Kasumi-1 (cell line): ENCODE data around the gene HOXA7.

Source experiments
- DNase-seq, 2 experiments: peaks; one replicate each; lab custom pipeline; 2025; lab: John Stamatoyannopoulos, UW

The HOXA7 gene

DNA sequence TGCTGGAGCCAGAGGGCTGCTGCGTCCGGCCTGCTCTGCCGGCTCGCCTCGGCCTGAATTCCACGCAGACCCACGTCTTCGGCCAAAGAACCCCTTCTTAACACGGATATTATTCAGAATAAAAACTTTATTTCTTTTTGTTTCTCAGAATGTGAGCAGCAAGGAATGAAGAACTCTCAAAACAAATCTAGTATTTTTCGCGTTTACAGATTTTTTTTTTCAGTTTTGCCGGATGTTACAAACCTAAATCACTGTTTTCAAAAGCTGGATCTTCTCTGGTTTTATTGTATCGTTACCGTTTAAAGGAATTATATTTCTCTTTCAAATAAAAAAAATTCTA, 49.6 kb downstream of the HOXA7 start:
- DNase-seq: no peak

DNA sequence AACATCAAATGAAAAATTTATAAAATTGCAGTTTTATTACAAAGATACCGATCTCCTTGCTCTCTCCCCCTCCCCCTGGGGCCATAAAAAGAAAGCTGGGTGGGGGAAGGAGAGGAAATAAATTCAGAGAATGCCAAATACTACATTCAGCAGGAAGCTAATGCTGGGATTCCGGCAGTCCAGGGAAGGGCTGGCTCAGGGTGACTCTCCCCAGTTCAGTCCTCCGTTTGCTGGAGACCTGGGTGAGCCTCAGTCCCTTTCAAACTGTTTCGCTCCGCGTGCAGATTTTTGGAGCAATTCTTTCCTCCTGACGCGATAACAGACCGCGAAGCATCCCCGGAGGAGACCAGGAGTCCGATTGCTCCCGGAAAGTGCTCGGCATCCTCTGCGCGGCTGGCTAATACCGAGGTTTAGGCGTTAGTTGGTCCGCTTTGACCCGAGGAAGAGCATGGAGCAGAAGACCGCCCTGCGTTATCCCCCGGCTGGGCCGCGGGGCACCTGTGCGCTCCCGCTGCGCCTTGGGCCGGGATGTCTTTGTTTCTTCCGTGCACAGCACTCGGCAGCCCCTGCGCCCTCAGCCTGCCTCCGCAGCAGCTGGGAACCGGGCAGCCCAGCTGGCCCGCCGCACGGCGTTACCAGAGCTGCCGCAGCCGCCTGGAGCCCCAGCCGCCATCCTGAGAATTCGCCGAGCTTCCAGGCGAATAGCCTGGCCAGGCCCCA, 50.1 kb downstream of the HOXA7 start:
- DNase-seq: no peak

DNA sequence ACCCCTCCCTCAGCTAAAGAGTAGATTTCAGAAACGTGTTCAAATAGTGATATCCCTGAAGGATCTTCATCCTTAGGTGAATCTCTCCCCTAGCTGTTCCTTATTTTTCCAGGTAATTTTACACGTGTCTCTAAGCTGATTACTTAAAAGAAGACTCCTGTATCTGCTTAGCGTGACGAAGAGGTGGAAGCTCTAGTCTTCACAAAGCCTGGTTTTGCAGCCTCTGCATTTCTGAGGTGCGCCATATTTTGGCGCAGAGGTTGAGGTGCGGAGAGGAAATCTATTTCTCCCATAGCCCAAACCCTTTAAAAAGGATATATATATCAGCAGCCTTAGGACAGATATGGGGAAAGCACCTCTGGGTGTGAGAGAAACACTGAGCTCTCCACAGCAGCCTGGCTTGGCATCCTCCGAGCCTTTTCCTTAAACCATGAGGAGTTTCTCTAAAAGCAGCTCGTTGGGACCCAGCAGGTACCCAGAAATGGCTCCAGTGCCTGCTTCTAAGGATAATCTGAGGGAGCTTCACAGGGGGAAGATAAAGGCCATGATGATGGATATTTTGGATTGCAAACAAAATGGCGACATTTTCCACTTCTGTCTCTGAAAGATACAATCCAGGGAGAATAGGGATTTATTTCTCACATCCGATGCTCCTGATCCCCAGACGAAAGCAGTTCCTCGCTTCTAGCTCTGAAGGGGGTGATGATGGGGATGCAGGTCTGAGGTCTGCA, 51.0 kb downstream of the HOXA7 start:
- no peak for DNase-seq

DNA sequence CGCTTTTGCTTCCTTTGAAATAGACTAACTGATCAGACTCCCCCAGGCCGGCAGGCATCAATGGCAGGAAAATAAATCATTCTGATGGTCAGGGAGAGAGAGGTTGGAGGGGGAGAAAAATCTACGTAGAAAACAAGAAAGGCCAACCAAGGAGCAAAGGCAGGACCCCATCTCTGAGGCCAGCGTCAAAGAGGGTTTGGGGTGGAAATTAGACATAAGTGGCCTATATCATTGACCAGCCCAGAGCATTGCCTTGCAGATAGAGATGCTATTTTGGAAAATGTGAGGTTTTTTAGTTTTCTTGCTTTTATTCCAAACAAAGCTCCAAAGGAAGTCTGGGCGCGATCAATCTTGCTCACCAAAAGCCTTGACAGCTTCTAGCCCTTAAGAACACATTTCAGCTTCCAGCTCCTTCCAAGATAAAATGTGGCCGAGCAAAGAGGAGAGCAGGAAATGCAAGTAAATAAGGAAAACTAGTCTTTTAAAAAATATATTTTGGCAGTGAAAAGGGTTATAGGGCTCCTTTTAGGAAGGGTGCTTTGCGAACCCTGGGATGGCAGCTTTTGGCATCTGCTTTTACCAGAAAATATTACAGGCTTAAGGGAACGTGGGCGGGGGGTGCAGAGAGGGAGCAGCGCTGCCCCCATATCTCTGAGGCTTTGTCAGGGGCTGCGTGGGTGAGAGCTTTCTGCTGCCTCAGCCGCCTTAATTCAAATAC, 52.0 kb downstream of the HOXA7 start:
- no peak for DNase-seq
